NB4 (cell line): ENCODE measurements around the gene MOB1B.
A peak's percentile ranks its signal among the peaks of the same experiment; 100 is the strongest.

ENCODE experiments used
- DNase-seq: peaks from one replicate; pipeline ENCODE4 v3.0.0; 2010; ENCODE audit warnings: low read depth
- H3K4me3 ChIP-seq: one replicate; pipeline ENCODE4 v1.5.1; 2011; ENCODE audit warnings: mild to moderate bottlenecking, low read depth, low read length, moderate library complexity
- MYC ChIP-seq: IDR thresholded peaks from 2 replicates; pipeline ENCODE4 v1.6.1; 2011; ENCODE audit warnings: low read depth, low read length
- POLR2A ChIP-seq: IDR thresholded peaks from 2 replicates; pipeline ENCODE4 v1.6.1; 2011; ENCODE audit warnings: mild to moderate bottlenecking; ENCODE audit not compliant: insufficient read length; ENCODE audit errors: extremely low read depth
- TF ChIP-seq, protein P1 (sequence below): IDR thresholded peaks from 2 replicates; pipeline ENCODE4 v1.6.1; 2011; ENCODE audit warnings: low read depth, low read length
- TF ChIP-seq, protein P2 (sequence below): IDR thresholded peaks from one replicate; pipeline ENCODE4 v1.5.1; 2012; ENCODE audit warnings: low read depth, low read length

MOB1B gene

DNA sequence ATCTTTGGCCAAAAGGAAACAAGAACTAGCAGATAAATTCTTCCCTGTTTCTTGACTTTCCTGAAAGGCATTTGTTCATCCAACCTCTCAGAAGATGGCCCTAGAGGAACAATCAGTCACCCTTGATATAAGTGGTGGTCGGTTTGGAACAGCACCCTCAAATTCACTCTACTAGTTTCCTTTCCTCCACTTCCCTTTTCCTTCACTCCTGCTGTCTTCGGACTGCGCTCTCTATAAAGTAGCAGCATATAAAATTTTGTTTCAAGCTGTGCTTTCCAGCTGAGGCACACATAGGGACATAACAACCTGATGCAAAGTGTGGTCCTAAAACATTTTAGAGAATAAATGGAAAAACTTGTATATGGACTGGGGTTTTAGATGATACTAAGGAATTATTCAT is 29.0 kb upstream of the MOB1B start:
- DNase-seq = peak; percentile 7
- TF ChIP-seq, protein P1, sequence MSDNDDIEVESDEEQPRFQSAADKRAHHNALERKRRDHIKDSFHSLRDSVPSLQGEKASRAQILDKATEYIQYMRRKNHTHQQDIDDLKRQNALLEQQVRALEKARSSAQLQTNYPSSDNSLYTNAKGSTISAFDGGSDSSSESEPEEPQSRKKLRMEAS = no peak
- TF ChIP-seq POLR2A (no peak), MYC (no peak)
- TF ChIP-seq, protein P2, sequence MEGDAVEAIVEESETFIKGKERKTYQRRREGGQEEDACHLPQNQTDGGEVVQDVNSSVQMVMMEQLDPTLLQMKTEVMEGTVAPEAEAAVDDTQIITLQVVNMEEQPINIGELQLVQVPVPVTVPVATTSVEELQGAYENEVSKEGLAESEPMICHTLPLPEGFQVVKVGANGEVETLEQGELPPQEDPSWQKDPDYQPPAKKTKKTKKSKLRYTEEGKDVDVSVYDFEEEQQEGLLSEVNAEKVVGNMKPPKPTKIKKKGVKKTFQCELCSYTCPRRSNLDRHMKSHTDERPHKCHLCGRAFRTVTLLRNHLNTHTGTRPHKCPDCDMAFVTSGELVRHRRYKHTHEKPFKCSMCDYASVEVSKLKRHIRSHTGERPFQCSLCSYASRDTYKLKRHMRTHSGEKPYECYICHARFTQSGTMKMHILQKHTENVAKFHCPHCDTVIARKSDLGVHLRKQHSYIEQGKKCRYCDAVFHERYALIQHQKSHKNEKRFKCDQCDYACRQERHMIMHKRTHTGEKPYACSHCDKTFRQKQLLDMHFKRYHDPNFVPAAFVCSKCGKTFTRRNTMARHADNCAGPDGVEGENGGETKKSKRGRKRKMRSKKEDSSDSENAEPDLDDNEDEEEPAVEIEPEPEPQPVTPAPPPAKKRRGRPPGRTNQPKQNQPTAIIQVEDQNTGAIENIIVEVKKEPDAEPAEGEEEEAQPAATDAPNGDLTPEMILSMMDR = no peak
- no peak overlapping the region for H3K4me3 ChIP-seq

DNA sequence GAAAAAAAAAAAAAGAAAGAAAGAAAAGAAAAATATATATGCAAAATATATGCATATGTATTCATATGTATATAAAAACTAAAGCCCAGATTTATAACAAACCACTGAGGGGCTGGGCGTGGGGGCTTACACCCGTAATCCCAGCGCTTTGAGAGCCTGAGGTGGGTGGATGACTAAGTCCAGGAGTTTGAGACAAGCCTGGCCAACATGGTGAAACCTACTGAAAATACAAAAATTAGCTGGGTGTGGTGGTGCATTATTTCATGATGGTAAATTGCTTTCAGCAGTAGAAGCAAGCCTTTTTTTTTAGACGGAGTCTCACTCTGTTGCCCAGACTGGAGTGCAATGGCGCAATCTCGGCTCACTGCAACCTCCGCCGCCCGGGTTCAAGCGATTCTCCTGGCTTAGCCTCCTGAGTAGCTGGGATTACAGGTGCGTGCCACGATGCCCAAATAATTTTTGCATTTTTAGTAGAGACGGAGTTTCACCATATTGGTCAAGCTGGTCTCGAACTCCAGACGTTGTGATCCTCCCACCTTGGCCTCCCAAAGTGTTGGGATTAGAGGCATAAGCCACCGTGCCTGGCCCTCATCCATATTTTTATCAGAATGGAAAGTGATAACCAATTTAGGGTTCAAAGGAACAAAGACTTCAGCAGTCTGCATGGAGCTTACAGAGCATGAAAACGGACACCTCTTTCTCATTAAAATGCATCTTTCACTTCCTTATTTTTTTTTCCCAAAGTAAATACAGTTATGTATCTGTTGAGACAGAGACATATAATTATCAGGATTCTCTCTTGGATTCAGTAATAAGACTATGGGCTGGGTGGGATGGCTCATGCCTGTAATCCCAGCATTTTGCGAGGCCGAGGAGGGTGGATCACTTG is 27.7 kb upstream of the MOB1B start:
- DNase-seq = no peak
- TF ChIP-seq, protein P2 = no peak
- TF ChIP-seq, protein P1 = no peak
- TF ChIP-seq MYC = no peak
- TF ChIP-seq POLR2A = no peak
- H3K4me3 ChIP-seq = no peak overlapping the region

DNA sequence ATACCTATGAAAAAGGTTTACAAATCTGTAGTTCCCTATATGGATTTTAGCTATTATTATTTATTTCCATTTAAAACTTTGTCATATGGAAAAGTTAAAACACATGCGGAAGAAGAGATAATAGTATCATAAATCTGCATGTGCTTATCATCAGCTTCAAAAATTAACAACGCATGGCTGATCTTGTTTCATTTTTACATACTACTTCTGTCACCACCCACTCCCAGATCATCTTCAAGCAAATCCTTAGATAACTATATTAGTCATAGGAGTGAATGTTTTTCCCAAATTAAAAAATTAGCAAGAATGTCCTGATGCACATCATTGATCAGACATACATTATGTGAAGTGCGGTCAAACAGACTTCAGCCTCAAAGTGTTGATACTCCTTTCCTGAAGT is 24.6 kb upstream of the MOB1B start:
- TF ChIP-seq POLR2A (no peak), MYC (no peak)
- TF ChIP-seq, protein P1 = no peak
- TF ChIP-seq, protein P2 = no peak
- no peak for DNase-seq
- H3K4me3 ChIP-seq = no peak overlapping the region

DNA sequence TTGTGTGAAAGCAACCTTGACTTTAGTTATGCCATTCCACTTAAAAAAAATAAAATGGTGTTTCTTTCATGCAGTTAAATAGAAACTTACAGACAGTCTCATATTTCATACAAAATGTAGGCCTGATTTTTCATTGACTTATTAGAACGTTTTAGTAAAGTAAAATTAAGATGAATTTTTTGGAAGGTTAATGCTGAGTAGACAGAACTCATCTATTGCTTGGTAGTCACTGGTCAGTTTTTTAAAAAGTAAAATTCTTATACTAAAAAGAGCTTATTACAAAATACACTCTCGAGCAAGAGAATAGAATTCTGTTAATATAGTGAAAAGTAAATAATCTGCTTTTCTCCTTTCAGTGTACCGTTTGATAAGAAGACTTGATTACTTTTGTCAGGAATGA is 21.4 kb upstream of the MOB1B start:
- TF ChIP-seq MYC = no peak
- TF ChIP-seq, protein P2 = no peak
- TF ChIP-seq POLR2A = no peak
- TF ChIP-seq, protein P1 = no peak
- no peak overlapping the region for H3K4me3 ChIP-seq
- DNase-seq = no peak

DNA sequence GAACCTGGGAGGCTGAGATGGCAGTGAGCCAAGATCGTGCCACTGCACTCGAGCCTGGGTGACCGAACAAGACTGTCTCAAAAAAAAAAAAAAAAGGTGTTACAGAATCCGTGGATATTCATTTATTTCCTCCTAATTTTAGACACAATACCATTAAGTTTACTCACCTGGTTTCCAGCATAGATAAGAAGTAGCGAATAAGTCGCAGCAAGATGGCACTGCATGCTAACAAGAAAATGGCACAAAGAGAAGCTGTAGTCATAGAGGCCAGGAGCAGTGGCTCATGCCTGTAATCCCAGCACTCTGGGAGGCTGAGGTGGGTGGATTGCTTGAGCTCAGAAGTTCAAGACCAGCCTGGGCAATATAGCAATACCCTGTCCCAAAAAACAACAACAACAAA is 17.0 kb upstream of the MOB1B start:
- TF ChIP-seq POLR2A (no peak), MYC (no peak)
- TF ChIP-seq, protein P1 = no peak
- TF ChIP-seq, protein P2 = no peak
- H3K4me3 ChIP-seq = no peak overlapping the region
- DNase-seq = no peak
